Measurements from ENCODE around the gene HES2.
"Not testable (repeated sequence)": the region's sequence is repeated elsewhere in the genome, so short reads cannot be mapped to it uniquely, and the experiment has no call there.

HES2 gene

GRCh38 chr1:6450943-6451373 is 31.2 kb upstream of the HES2 start:
- Histone ChIP-seq H3K27me3 (ENCODE audit: insufficient read depth, poor library complexity, severe bottlenecking) (peaks cover 65% of the 10 kb centered on the region), H3K27ac (replicated peaks) (no peak overlapping the region), H3K4me3 (replicated peaks; ENCODE audit: insufficient read depth, low read length) (no peak overlapping the region)
- DNase-seq (ENCODE audit: low read depth in 1 of 2, low spot score in 1 of 2), result no peak
- TF ChIP-seq, protein P1, sequence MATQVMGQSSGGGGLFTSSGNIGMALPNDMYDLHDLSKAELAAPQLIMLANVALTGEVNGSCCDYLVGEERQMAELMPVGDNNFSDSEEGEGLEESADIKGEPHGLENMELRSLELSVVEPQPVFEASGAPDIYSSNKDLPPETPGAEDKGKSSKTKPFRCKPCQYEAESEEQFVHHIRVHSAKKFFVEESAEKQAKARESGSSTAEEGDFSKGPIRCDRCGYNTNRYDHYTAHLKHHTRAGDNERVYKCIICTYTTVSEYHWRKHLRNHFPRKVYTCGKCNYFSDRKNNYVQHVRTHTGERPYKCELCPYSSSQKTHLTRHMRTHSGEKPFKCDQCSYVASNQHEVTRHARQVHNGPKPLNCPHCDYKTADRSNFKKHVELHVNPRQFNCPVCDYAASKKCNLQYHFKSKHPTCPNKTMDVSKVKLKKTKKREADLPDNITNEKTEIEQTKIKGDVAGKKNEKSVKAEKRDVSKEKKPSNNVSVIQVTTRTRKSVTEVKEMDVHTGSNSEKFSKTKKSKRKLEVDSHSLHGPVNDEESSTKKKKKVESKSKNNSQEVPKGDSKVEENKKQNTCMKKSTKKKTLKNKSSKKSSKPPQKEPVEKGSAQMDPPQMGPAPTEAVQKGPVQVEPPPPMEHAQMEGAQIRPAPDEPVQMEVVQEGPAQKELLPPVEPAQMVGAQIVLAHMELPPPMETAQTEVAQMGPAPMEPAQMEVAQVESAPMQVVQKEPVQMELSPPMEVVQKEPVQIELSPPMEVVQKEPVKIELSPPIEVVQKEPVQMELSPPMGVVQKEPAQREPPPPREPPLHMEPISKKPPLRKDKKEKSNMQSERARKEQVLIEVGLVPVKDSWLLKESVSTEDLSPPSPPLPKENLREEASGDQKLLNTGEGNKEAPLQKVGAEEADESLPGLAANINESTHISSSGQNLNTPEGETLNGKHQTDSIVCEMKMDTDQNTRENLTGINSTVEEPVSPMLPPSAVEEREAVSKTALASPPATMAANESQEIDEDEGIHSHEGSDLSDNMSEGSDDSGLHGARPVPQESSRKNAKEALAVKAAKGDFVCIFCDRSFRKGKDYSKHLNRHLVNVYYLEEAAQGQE (IDR thresholded peaks at IDR 0.05; ENCODE audit: insufficient replicate concordance, low read depth), result no peak
- no peak for TF ChIP-seq GABPA (IDR thresholded peaks at IDR 0.05; ENCODE audit: low read depth)
- no peak for TF ChIP-seq POLR2AphosphoS5 (IDR thresholded peaks at IDR 0.05; ENCODE audit: low read depth)

DNA sequence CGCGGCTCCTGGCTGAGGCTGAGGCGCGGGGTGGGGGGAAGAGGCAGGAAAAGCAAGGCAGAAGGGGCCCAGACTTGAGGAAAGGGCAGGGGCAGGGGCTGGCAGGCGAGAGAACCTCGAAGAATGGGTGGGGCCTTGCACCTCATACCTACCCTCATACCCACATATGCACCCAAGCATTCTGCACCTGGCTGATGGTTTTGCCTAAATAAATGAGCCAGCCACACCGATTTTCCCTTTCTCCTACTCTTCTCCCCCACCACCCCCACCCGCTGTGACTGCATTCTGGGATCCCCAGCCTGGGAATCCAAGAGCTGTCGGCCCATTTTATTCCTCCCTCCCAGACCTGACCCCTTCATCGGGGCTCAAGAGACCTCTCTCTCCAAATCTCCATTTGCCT is 30.8 kb upstream of the HES2 start:
- peaks cover 63% of the 10 kb centered on the region for H3K27me3 ChIP-seq (ENCODE audit: insufficient read depth, poor library complexity, severe bottlenecking)
- DNase-seq (ENCODE audit: low read depth in 1 of 2, low spot score in 1 of 2); H3K4me3 ChIP-seq (replicated peaks; ENCODE audit: insufficient read depth, low read length); H3K27ac ChIP-seq (replicated peaks): not testable (repeated sequence)

DNA sequence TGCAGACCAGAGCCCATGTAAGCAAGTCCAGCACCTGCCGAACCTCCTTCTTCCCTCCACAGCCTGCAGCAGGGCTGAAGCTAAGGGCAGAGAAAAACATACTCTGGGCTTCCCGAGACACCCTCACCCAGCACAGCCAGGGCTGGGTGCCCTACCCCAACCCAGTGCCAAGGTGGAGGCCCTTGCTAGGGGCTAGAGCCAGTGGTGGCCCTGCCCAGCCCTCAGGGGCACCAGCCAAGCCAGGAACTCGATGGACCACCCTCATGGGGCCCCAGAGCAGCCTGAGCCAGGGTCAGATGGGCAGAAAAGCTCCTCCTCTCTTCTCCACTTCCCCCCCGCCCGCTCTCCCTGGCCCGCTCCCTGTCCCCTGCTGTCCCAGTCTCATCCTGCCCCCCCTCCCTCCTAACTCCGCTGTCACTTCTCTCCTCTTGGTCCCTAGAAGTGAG is 30.3 kb upstream of the HES2 start:
- H3K27ac ChIP-seq (replicated peaks), result no peak overlapping the region
- DNase-seq (ENCODE audit: low read depth in 1 of 2, low spot score in 1 of 2), result no peak
- H3K4me3 ChIP-seq (replicated peaks; ENCODE audit: insufficient read depth, low read length), result no peak overlapping the region
- TF ChIP-seq GABPA (IDR thresholded peaks at IDR 0.05; ENCODE audit: low read depth) (no peak), POLR2AphosphoS5 (IDR thresholded peaks at IDR 0.05; ENCODE audit: low read depth) (no peak), SPI1 (IDR thresholded peaks at IDR 0.05; ENCODE audit: borderline replicate concordance, low read depth) (no peak), CTCF (IDR thresholded peaks at IDR 0.05; ENCODE audit: insufficient read depth, low read length) (no peak)
- TF ChIP-seq, protein P1 (IDR thresholded peaks at IDR 0.05; ENCODE audit: insufficient replicate concordance, low read depth), result no peak
- H3K27me3 ChIP-seq (ENCODE audit: insufficient read depth, poor library complexity, severe bottlenecking), result peaks cover 61% of the 10 kb centered on the region

GRCh38 chr1:6448749-6449631 is 29.3 kb upstream of the HES2 start:
- Histone ChIP-seq H3K27ac (replicated peaks) (no peak overlapping the region), H3K4me3 (replicated peaks; ENCODE audit: insufficient read depth, low read length) (no peak overlapping the region), H3K27me3 (ENCODE audit: insufficient read depth, poor library complexity, severe bottlenecking) (peaks cover 55% of the 10 kb centered on the region)
- TF ChIP-seq POLR2AphosphoS5 (IDR thresholded peaks at IDR 0.05; ENCODE audit: low read depth), result no peak
- TF ChIP-seq, protein P1 (IDR thresholded peaks at IDR 0.05; ENCODE audit: insufficient replicate concordance, low read depth), result no peak
- no peak for TF ChIP-seq GABPA (IDR thresholded peaks at IDR 0.05; ENCODE audit: low read depth)
- no peak for TF ChIP-seq CTCF (IDR thresholded peaks at IDR 0.05; ENCODE audit: insufficient read depth, low read length)
- TF ChIP-seq SPI1 (IDR thresholded peaks at IDR 0.05; ENCODE audit: borderline replicate concordance, low read depth), result no peak
- no peak for DNase-seq (ENCODE audit: low read depth in 1 of 2, low spot score in 1 of 2)
